NT2/D1 (cell line): Measurements from ENCODE around the gene OR2A14.

Experiments
- SUZ12 ChIP-seq: IDR thresholded peaks from 2 replicates; pipeline ENCODE4 v1.6.1; 2011; ENCODE audit not compliant: insufficient read length, insufficient read depth; ENCODE audit errors: extremely low read depth
- YY1 ChIP-seq: IDR thresholded peaks from 2 replicates; pipeline ENCODE4 v1.6.1; 2011; ENCODE audit not compliant: insufficient read length, insufficient read depth
- ZNF274 ChIP-seq: IDR thresholded peaks from 2 replicates; pipeline ENCODE4 v1.6.1; 2011; ENCODE audit warnings: mild to moderate bottlenecking, low read depth, low read length

- TF ChIP-seq SUZ12 (no peak), YY1 (no peak), ZNF274 (no peak)
Measured at GRCh38 chr7:144132262-144132661, 9.3 kb downstream of the OR2A14 start.
